Measurements from ENCODE around the gene PBRM1. TPM values are rescaled to one million over a fixed set of nuclear protein-coding genes. Genes with fewer than 3 reads are reported as not detected.

The PBRM1 gene
- total RNA-seq, 4 donors from 2014 or later: 71.0 to 93.6 (median 85.5) TPM

GRCh38 chr3:52715714-52716305 is 30.1 kb upstream of the PBRM1 start:
- TF ChIP-seq EP300 (IDR thresholded peaks at IDR 0.05) (no peak), POLR2A (IDR thresholded peaks at IDR 0.05) (no peak), POLR2AphosphoS5 (IDR thresholded peaks at IDR 0.05) (no peak), CTCF (IDR thresholded peaks at IDR 0.05) (no peak)
- 92% methylated on average over 11 of the region's 11 CpGs for WGBS
- Histone ChIP-seq H3K27me3 (no peaks in the 10 kb centered on the region), H3K36me3 (peaks cover 19% of the 10 kb centered on the region), H3K4me1 (no peaks in the 10 kb centered on the region), H3K27ac (no peak overlapping the region), H3K9me3 (no peaks in the 10 kb centered on the region), H3K4me3 (no peak overlapping the region)
- no peak for DNase-seq (ENCODE audit: low spot score in 2 of 2)

- Histone ChIP-seq H3K4me3 (no peak overlapping the region), H3K4me1 (no peaks in the 10 kb centered on the region), H3K9me3 (no peaks in the 10 kb centered on the region), H3K36me3 (peaks cover 26% of the 10 kb centered on the region), H3K27ac (no peak overlapping the region), H3K27me3 (no peaks in the 10 kb centered on the region)
- no peak for DNase-seq (ENCODE audit: low spot score in 2 of 2)
- WGBS: 51% methylated on average over 18 of the region's 39 CpGs
- TF ChIP-seq POLR2A (IDR thresholded peaks at IDR 0.05) (no peak), EP300 (IDR thresholded peaks at IDR 0.05) (no peak), CTCF (IDR thresholded peaks at IDR 0.05) (no peak), POLR2AphosphoS5 (IDR thresholded peaks at IDR 0.05) (no peak)
Observed at GRCh38 chr3:52714335-52715302, 28.9 kb upstream of the PBRM1 start.

- H3K36me3 ChIP-seq: peaks cover 30% of the 10 kb centered on the region
- 95% methylated on average over 17 of the region's 17 CpGs for WGBS
- no peaks in the 10 kb centered on the region for H3K9me3 ChIP-seq
- H3K27ac ChIP-seq: no peak overlapping the region
- H3K27me3 ChIP-seq: no peaks in the 10 kb centered on the region
- peaks cover 8% of the 10 kb centered on the region for H3K4me1 ChIP-seq
- H3K4me3 ChIP-seq: no peak overlapping the region
- DNase-seq (ENCODE audit: low spot score in 2 of 2): no peak
- TF ChIP-seq EP300 (IDR thresholded peaks at IDR 0.05): no peak
- no peak for TF ChIP-seq POLR2A (IDR thresholded peaks at IDR 0.05)
- no peak for TF ChIP-seq POLR2AphosphoS5 (IDR thresholded peaks at IDR 0.05)
- no peak for TF ChIP-seq CTCF (IDR thresholded peaks at IDR 0.05)
Observed at GRCh38 chr3:52712291-52713212, 26.8 kb upstream of the PBRM1 start.

GRCh38 chr3:52710512-52710911 is 24.8 kb upstream of the PBRM1 start:
- DNase-seq (ENCODE audit: low spot score in 2 of 2): no peak
- 78% methylated on average over 2 of the region's 2 CpGs for WGBS
- no peaks in the 10 kb centered on the region for H3K9me3 ChIP-seq
- peaks cover 20% of the 10 kb centered on the region for H3K4me1 ChIP-seq
- H3K27me3 ChIP-seq: no peaks in the 10 kb centered on the region
- H3K4me3 ChIP-seq: no peak overlapping the region
- H3K36me3 ChIP-seq: peaks cover 32% of the 10 kb centered on the region
- TF ChIP-seq EP300 (IDR thresholded peaks at IDR 0.05) (no peak), POLR2AphosphoS5 (IDR thresholded peaks at IDR 0.05) (no peak), POLR2A (IDR thresholded peaks at IDR 0.05) (no peak), CTCF (IDR thresholded peaks at IDR 0.05) (no peak)
- no peak overlapping the region for H3K27ac ChIP-seq

Measured in suprapubic skin (tissue), 4 donors.